HCT116 (cell line): ENCODE measurements around the gene DMWD.

ENCODE experiments used
- ATF3 ChIP-seq: IDR thresholded peaks from 2 replicates; pipeline ENCODE4 v1.6.1; 2012
- CTCF ChIP-seq, 3 experiments: fragments of 200-600 bp in 1 of 3; sonication (generic) in 1 of 3; IDR thresholded peaks in 2 of 3; conservative IDR thresholded peaks in 1 of 3; 2 replicates each; pipeline ENCODE4 v1.5.1; 2012 to 2017; ENCODE audit warnings: low read depth in 2 of 3, low read length in 2 of 3, antibody characterized with exemption in 1 of 3, borderline replicate concordance in 1 of 3, control low read depth in 1 of 3, mild to moderate bottlenecking in 1 of 3, mixed read lengths in 1 of 3, mixed run types in 1 of 3, moderate library complexity in 1 of 3; ENCODE audit not compliant: insufficient read depth in 1 of 3
- ELF1 ChIP-seq: IDR thresholded peaks from 2 replicates; pipeline ENCODE4 v1.6.1; 2012; ENCODE audit warnings: low read depth, borderline replicate concordance
- EZH2 ChIP-seq: fragments of 200-600 bp; sonication (generic); IDR thresholded peaks from 2 replicates; pipeline ENCODE4 v1.6.1; 2017; ENCODE audit warnings: antibody characterized with exemption, mixed run types
- EZH2phosphoT487 ChIP-seq: fragments of 200-600 bp; IDR thresholded peaks from 2 replicates; pipeline ENCODE4 v1.6.1; 2018; ENCODE audit warnings: antibody characterized with exemption, borderline replicate concordance
- JUND ChIP-seq: IDR thresholded peaks from 2 replicates; pipeline ENCODE4 v1.6.1; 2012
- MAX ChIP-seq: IDR thresholded peaks from 2 replicates; pipeline ENCODE4 v1.6.1; 2012
- POLR2A ChIP-seq: IDR thresholded peaks from 2 replicates; pipeline ENCODE4 v1.7.0; 2011; ENCODE audit warnings: borderline replicate concordance; ENCODE audit not compliant: insufficient read depth, insufficient read length; ENCODE audit errors: extremely low read depth
- POLR2AphosphoS5 ChIP-seq: IDR thresholded peaks from 2 replicates; pipeline ENCODE4 v1.6.1; 2011; ENCODE audit warnings: mild to moderate bottlenecking, low read depth, low read length, moderate library complexity
- RAD21 ChIP-seq: IDR thresholded peaks from 2 replicates; pipeline ENCODE4 v1.6.1; 2012; ENCODE audit warnings: low read depth, mild to moderate bottlenecking
- ZNF274 ChIP-seq: fragments of 200-500 bp; sonication (Bioruptor generic); IDR thresholded peaks from 2 replicates; pipeline ENCODE4 v1.6.1; 2014; ENCODE audit warnings: mild to moderate bottlenecking, low read depth, low read length, inconsistent platforms

- TF ChIP-seq RAD21 (no peak), CTCF (IDR thresholded peaks at IDR 0.05 in 2 of 3, conservative IDR thresholded peaks at IDR 0.05 in 1 of 3; ENCODE audit: borderline replicate concordance in 1 of 3, insufficient read depth in 1 of 3, low read depth in 2 of 3, low read length in 2 of 3) (no peak), EZH2 (no peak), ELF1 (no peak), EZH2phosphoT487 (no peak), ATF3 (no peak), POLR2A (no peak), MAX (no peak), JUND (no peak), ZNF274 (no peak), POLR2AphosphoS5 (no peak)
These were observed 32.6 kb upstream of the DMWD start for GRCh38 chr19:45825263-45825605.
